Thyroid gland (tissue), 4 donors: Measurements from ENCODE around the gene ATRAID. TPM values are rescaled to one million over a fixed set of nuclear protein-coding genes. Genes with fewer than 3 reads are reported as not detected.
"Not testable (repeated sequence)": the region's sequence is repeated elsewhere in the genome, so short reads cannot be mapped to it uniquely, and the experiment has no call there.

Experiments used
- DNase-seq, 2 donors: peaks; one replicate each; pipeline ENCODE4 v3.0.0-alpha.2; 2019
- H3K27ac ChIP-seq, 3 donors: fragments of 200-600 bp; sonication (generic); 1 replicate in 2 of 3; 2 replicates in 1 of 3; pipeline ENCODE4 v1.5.1; 2016 to 2019; ENCODE audit warnings: mild to moderate bottlenecking in 1 of 3, moderate library complexity in 1 of 3
- H3K27me3 ChIP-seq: fragments of 200-600 bp; sonication (generic); one replicate; pipeline ENCODE4 v1.5.1; 2019
- H3K36me3 ChIP-seq, 2 donors: fragments of 200-600 bp; sonication (generic); one replicate each; pipeline ENCODE4 v1.5.1; 2016 to 2019
- H3K4me1 ChIP-seq, 2 donors: fragments of 200-600 bp; sonication (generic); one replicate each; pipeline ENCODE4 v1.5.1; 2017 to 2019
- H3K4me3 ChIP-seq, 3 donors: fragments of 200-600 bp; sonication (generic); replicated peaks in 1 of 3; 1 replicate in 2 of 3; 2 replicates in 1 of 3; pipeline ENCODE4 v1.5.1; 2016; ENCODE audit warnings: mild to moderate bottlenecking in 1 of 3
- H3K9me3 ChIP-seq: fragments of 200-600 bp; sonication (generic); one replicate; pipeline ENCODE4 v1.5.1; 2017
- POLR2A ChIP-seq, 2 donors: fragments of 450-650 bp; IDR thresholded peaks; one replicate each; pipeline ENCODE4 v1.6.1; 2017; ENCODE audit warnings: antibody characterized with exemption in 2 of 2, mild to moderate bottlenecking in 2 of 2, moderate library complexity in 1 of 2
- WGBS, 2 donors: methylation state at CpG; one replicate each; pipeline ENCODE4 v1.1.5; 2017; 5-methylcytosine and 5-hydroxymethylcytosine counted together
- intact Hi-C: fragments of 100-400 bp; cut with DNase I; formaldehyde crosslinking; loops from one replicate; pipeline ENCODE4 v1.15.1; 2023
- total RNA-seq, 4 donors: library from RNA; depleted of rRNA; stranded (reverse); fragments of >200 nt; gene quantifications; one replicate each; pipeline ENCODE4 v1.2.3, GENCODE V29; 2016
- TF ChIP-seq, protein P1 (sequence below), 6 experiments: fragments of 200-600 bp in 3 of 6; fragments of 450-650 bp in 3 of 6; sonication (generic) in 3 of 6; IDR thresholded peaks; one replicate each; pipeline ENCODE4 v1.5.1; 2016 to 2019; ENCODE audit warnings: antibody characterized with exemption in 6 of 6, mild to moderate bottlenecking in 2 of 6, inconsistent platforms in 1 of 6, moderate library complexity in 1 of 6

The ATRAID gene
- total RNA-seq, 4 donors from 2014 or later = 149 to 345 (median 254) TPM

DNA sequence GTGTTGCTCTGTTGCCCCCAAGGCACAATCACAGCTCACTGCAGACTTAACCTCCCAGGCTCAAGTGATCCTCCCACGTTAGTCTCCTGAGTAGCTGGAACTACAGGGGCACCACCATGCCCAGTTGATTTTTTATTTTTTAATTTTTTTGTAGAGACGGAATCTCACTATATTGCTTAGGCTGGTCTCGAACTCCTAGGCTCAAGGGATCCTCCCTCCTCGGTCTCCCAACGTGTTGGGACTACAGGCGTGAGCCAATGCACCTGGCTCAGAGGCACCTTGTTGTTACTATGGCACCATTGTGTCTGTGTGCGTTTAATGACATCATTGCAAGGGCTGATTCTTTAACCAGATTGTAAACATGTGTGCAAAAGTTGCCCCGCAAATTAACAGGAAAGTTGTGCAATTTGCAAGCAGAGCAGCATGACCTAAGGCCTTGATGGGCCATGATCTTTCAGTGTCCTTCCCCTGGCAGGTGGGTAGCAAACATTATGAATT lies 40.4 kb upstream of the ATRAID start:
- WGBS, 2 donors = 83 to 87% methylated on average over 8 of the region's 8 CpGs
- Histone ChIP-seq H3K4me3 (no peak overlapping the region), H3K4me1 (peaks cover 0 to 14% of the 10 kb centered on the region in 2 donors), H3K36me3 (no peaks in the 10 kb centered on the region), H3K27ac (no peak overlapping the region), H3K27me3 (no peaks in the 10 kb centered on the region), H3K9me3 (no peaks in the 10 kb centered on the region)
- DNase-seq = no peak
- TF ChIP-seq POLR2A (IDR thresholded peaks at IDR 0.05) = no peak
- TF ChIP-seq, protein P1, sequence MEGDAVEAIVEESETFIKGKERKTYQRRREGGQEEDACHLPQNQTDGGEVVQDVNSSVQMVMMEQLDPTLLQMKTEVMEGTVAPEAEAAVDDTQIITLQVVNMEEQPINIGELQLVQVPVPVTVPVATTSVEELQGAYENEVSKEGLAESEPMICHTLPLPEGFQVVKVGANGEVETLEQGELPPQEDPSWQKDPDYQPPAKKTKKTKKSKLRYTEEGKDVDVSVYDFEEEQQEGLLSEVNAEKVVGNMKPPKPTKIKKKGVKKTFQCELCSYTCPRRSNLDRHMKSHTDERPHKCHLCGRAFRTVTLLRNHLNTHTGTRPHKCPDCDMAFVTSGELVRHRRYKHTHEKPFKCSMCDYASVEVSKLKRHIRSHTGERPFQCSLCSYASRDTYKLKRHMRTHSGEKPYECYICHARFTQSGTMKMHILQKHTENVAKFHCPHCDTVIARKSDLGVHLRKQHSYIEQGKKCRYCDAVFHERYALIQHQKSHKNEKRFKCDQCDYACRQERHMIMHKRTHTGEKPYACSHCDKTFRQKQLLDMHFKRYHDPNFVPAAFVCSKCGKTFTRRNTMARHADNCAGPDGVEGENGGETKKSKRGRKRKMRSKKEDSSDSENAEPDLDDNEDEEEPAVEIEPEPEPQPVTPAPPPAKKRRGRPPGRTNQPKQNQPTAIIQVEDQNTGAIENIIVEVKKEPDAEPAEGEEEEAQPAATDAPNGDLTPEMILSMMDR (IDR thresholded peaks at IDR 0.05) = no peak
- intact Hi-C loops = no loop called here

DNA sequence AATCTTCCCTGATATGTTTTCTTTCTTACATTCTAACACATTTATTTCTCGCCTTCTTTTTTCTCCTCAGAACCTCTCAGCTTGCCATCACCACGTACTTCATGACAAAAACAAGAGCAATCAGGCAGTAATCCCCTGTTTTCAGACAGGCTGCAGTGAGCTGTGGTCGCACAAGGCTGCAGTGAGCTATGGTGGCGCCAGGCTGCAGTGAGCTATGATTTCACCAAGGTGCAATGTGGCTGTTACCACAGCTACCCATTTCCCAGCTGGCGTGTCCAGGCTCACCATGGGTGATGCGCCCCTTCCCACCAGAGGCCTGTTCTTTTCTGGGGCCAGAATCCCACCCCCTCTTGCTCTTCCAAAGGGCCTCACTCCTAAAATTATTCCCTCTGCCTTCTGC lies 37.2 kb upstream of the ATRAID start:
- peaks cover 0 to 15% of the 10 kb centered on the region in 2 donors for H3K4me1 ChIP-seq
- WGBS, 2 donors = 67 to 73% methylated on average over 6 of the region's 6 CpGs
- no peaks in the 10 kb centered on the region for H3K27me3 ChIP-seq

DNA sequence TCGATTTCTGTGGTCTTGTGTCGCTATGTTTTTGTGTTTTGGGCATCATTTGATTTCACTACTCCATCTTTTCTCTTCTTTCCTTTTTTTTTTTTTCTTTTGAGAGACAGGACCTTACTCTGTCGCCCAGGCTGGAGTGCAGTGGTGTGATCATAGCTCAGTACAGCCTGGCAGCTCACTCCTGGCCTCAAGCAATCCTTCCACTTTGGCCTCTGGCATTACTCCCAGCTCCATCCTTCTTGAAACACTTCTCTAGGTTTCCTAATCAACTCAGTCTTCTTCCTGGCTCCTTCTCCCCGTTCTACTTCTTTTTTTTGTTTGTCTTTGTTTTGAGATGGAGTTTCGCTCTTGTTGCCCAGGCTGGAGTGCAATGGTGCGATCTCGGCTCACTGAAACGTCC lies 36.5 kb upstream of the ATRAID start:
- 48 to 62% methylated on average over 8 of the region's 8 CpGs for WGBS, 2 donors
- H3K27ac ChIP-seq = no peak overlapping the region
- no peaks in the 10 kb centered on the region for H3K9me3 ChIP-seq
- DNase-seq = peak; percentile 37 to 44
- H3K36me3 ChIP-seq = no peaks in the 10 kb centered on the region
- no peak overlapping the region for H3K4me3 ChIP-seq
- peaks cover 0 to 14% of the 10 kb centered on the region in 2 donors for H3K4me1 ChIP-seq
- TF ChIP-seq, protein P1 (IDR thresholded peaks at IDR 0.05) = no peak
- TF ChIP-seq POLR2A (IDR thresholded peaks at IDR 0.05) = no peak
- intact Hi-C loops = no loop called here
- no peaks in the 10 kb centered on the region for H3K27me3 ChIP-seq

More for the DNA sequence above, 37.2 kb upstream of the ATRAID start:
- intact Hi-C loops = no loop called here
- DNase-seq = no peak
- H3K36me3 ChIP-seq = no peaks in the 10 kb centered on the region
- H3K27ac ChIP-seq = no peak overlapping the region
- H3K9me3 ChIP-seq = no peaks in the 10 kb centered on the region
- TF ChIP-seq, protein P1 (IDR thresholded peaks at IDR 0.05) = no peak
- TF ChIP-seq POLR2A (IDR thresholded peaks at IDR 0.05) = no peak
- H3K4me3 ChIP-seq = no peak overlapping the region

DNA sequence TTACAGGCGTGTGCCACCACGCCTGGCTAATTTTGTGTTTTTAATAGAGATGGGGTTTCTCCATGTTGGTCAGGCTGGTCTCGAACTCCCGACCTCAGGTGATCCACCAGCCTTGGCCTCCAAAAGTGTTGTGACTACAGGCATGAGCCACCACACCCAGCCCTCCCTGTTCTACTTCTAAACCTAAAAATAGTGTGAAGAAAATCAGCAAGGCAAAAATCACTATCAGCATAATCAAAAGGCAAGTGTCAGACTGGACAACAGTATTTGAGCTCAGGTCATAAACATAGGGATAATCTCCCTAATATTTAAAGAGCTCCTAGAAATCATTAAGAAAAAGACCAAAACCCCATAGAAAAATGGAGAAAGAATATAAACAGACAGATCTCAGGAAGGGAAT lies 36.1 kb upstream of the ATRAID start:
- H3K9me3 ChIP-seq, DNase-seq, intact Hi-C loops, H3K4me3 ChIP-seq, H3K27me3 ChIP-seq, H3K27ac ChIP-seq, H3K36me3 ChIP-seq: not testable (repeated sequence)
- peaks cover 0 to 12% of the 10 kb centered on the region in 2 donors for H3K4me1 ChIP-seq
- 75 to 82% methylated on average over 4 of the region's 4 CpGs for WGBS, 2 donors

DNA sequence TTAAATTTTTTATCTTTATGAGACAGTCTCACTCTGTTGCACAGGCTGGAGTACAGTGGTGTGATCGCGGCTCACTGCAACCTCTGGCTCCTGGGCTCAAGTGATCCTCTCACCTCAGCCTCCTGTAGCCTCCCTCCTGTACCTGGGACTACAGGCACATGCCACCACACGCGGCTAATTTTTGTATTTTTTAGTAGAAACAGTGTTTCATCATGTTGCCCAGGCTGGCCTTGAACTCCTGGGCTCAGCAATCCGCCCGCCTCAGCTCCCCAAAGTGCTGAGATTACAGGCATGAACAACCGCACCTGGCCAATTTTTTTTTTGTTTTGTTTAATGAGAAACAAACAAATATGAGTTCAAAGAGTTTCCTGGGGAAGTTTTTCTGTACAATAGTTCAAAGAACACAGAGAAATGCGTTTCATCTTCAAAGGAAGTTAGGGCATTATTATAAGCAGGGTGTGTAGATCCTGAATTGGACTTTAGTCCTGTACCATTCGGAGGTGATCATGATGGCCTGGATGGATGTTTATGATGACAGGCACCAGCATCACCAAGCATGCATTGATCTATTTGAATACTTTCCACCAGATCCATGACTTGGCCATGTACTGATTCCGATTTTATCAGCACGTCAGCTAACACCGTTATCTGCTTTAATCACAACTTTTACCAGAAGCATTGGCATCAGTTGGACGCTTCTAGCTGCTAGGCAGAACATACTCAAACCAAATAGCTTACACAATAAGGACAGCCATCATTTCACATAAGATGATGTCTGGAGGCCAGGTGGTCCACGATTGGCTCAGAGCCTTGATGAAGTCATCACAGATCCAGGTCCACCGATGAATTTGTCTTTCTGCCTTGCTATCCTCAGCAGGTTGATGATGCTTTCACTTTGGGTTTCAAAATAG lies 34.1 kb upstream of the ATRAID start:
- DNase-seq = no peak
- TF ChIP-seq, protein P1 (IDR thresholded peaks at IDR 0.05) = no peak
- TF ChIP-seq POLR2A (IDR thresholded peaks at IDR 0.05) = no peak
- WGBS, 2 donors = 85 to 89% methylated on average over 15 of the region's 15 CpGs

More for the DNA sequence above, 34.1 kb upstream of the ATRAID start:
- H3K36me3 ChIP-seq = no peaks in the 10 kb centered on the region
- no peaks in the 10 kb centered on the region for H3K9me3 ChIP-seq
- H3K4me3 ChIP-seq = no peak overlapping the region
- no peaks in the 10 kb centered on the region for H3K27me3 ChIP-seq
- intact Hi-C loops = no loop called here
- H3K27ac ChIP-seq = no peak overlapping the region
- peaks cover 0 to 16% of the 10 kb centered on the region in 2 donors for H3K4me1 ChIP-seq
